NK-92 treated with Interleukin-12 subunit alpha and Interleukin-12 subunit beta, amount 100 ng/mL, for 24 hours (cell line): ENCODE measurements around the gene RTL10.

Experiments
- DNase-seq: peaks from one replicate; lab custom pipeline; 2025; lab: John Stamatoyannopoulos, UW

Gene RTL10

DNA sequence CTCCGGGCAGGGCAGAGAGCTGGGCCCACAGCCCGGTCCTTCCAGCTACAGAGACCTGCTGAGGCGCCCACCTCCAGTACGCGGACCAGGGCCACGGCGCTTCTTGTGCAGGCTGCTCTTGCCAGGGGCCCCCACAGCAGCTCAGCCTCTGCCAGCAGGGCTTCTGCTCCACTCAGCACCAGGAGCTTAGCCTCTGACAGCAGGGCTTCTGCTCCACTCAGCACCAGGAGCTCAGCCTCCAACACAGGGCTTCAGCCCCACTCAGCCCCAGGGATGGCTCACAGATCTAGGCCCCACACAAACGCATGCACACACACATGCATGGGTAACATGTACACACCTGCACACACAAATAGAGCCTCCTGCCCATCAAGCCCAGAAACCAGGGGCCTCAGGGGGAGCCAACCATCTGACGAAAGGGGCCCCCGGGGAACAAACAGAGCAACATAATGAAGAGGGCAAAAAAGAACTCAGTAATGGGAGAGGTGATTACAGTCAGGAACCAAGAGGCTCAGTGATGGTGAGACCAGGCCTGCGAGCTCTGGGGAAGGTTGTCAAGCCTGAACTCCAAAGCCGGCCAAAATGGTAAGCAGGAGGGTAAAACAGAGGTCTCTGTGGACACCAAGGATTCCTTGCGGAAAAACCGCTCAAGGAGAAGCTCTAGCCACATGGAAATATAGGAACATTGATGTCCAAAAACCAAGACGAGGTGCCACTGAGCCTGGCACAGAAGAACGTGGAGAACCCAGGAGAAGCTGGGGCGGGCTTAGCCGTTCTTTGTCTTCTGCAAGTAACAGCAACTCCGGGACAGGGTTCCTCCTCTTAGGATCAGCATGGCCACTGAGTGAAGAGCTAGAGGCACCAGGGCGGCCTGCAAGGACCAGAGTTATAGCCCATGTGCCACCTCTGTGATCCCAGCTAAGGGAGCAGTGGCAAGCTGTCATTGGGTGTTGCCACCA is 46.5 kb downstream of the RTL10 start:
- DNase-seq: no peak

DNA sequence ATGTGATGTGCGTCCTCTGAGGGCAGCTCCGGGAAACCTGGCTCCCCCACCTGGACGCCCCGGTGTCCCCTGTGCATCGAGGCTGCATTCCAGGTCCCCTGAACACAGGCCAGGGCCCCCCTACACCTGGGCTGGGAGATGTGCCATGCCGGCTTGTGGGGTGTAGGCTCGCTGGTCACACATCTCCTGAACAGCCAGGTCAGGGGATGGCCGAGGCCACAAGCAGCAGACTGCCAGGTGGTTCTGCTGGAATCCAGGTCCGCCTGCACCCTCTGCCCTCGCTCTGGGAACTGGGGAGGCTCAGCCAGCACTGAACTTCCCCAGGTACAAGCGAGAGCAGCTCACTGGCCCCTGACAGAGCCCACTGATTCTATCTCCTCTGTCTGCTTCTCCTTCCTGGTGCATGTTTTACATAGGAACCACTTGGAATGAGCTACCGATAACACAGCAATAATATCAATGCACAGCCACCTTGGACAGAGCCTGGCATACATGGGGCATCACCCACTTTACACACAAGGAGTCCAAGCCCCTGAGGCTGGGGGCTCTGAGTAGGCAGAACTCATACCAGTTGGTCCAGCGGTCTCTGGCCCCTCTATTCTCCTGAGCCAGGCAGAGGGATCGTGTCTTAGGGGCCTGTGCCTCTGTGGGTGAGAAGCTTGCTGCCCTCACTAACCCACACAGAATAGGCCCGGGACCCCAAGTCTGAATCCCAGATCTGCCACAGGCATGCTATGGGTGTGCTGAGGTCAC is 47.3 kb downstream of the RTL10 start:
- no peak for DNase-seq

DNA sequence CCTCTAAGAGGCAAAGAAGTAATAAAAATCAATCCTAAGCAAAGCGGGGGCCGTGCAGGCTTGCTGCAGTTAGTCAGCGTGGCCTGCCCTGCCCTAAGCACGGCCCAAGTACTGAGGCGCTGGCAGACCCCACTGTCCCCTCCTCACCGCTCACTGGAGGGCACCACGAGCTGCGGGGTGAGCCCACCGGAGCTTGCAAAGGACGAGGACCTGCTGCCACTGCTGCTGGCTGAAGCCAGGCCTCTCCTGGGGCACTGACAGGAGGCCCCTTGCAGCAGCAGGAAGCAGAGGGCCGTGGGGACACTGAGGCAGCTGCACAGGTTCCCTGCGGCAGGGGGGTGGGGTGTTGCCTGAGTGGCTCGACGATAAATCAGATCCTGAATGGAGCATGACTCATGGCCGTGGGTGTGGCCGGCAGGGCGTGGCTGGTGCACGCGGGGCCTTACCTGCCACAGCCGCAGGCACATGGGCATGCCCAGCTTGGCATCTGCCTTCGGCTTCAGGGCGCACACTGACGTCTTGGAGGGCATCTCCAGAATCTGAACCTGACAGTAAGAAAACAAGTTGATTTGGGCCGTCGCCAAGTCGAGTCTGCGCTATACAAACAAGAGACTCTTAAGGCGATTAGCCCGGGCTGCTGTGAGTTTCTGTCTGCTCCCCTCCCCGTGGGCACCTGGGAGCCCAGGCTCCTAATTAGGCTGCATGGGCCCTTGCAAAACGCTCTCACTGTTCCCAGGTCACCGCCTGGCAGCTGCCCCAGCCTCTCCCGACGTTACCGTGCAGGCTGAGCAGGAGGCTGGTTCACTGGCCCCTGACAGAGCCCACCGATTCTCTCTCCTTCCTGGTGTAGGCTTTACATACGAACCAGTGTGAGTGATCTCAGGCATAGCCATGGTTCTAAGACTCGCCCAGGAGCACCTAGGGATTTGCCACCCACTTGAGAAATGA is 48.2 kb downstream of the RTL10 start:
- no peak for DNase-seq

DNA sequence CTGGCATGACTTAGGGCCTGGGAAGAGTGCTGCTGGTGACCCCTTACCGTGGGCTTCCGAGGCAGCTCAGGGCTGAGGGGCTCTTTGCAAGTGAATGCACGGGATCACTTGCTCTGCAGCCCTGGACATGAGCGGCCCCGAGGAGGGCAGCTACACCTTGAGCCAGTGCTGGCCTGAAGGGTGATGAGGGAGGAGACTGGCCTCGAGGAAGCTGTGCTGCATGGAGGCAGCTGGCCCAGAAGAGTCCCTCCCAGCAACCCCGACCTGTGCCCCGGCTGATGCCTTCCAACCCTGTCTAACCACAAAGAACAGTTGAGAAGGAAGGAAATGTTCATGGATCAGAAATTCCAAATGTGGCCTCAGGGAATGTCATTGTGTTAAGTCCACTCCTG is 48.9 kb downstream of the RTL10 start:
- DNase-seq: no peak
